Activated CD8-positive, alpha-beta memory T cell treated with anti-CD3 and anti-CD28 coated beads, Interleukin-2, amount 10 ng/mL, durations not matched to agents 7 days and 5 days (primary cell): ENCODE measurements around the gene PRR7. TPM values are rescaled to one million over a fixed set of nuclear protein-coding genes. Genes with fewer than 3 reads are reported as not detected.

ENCODE experiments used
- ATAC-seq: fragments of 150-1000 bp; cut with Tn5 transposase; one replicate; pipeline ENCODE4 v1.10.0; 2021; ENCODE audit warnings: moderate library complexity
- CTCF ChIA-PET: fragments of 350-600 bp; sonication (Branson Sonifier 250); formaldehyde crosslinking; loops from one replicate; lab custom pipeline; 2021; ENCODE audit warnings: antibody characterized with exemption; lab: Charles Lee
- DNase-seq: peaks from one replicate; pipeline ENCODE4 v3.0.0-alpha.2; 2020
- H3K27ac Mint-ChIP-seq: one replicate; pipeline ENCODE4 v1.8.0; 2021; ENCODE audit warnings: mild to moderate bottlenecking, mixed read lengths
- H3K27me3 Mint-ChIP-seq: one replicate; pipeline ENCODE4 v1.8.0; 2021; ENCODE audit warnings: mixed read lengths
- H3K36me3 Mint-ChIP-seq: one replicate; pipeline ENCODE4 v1.8.0; 2021; ENCODE audit warnings: mild to moderate bottlenecking, mixed read lengths
- H3K4me1 Mint-ChIP-seq: one replicate; pipeline ENCODE4 v1.8.0; 2021; ENCODE audit warnings: mixed read lengths
- H3K4me3 Mint-ChIP-seq: one replicate; pipeline ENCODE4 v1.8.0; 2021; ENCODE audit warnings: mild to moderate bottlenecking, moderate library complexity, mixed read lengths
- H3K9me3 Mint-ChIP-seq: one replicate; pipeline ENCODE4 v1.8.0; 2022; ENCODE audit warnings: low read depth, mixed read lengths
- total RNA-seq, 2 experiments: library from RNA; stranded (reverse); gene quantifications; one replicate each; pipeline ENCODE4 v1.2.3, GENCODE V29; 2021

Gene PRR7
- total RNA-seq, 2 experiments from 2014 or later = 3.1 to 5.3 TPM

GRCh38 chr5:177500685-177501522, 54.3 kb downstream of the PRR7 start:
- ATAC-seq (peak; percentile 24), DNase-seq (peak; percentile 88)
- Mint-ChIP-seq H3K4me1 (peaks cover 17% of the 10 kb centered on the region), H3K36me3 (no peaks in the 10 kb centered on the region), H3K9me3 (no peaks in the 10 kb centered on the region), H3K4me3 (no peak overlapping the region), H3K27me3 (peaks cover 21% of the 10 kb centered on the region), H3K27ac (no peak overlapping the region)
- CTCF ChIA-PET = interaction anchor here (0.6 to 19.2 kb wide), 36 partner anchors 8 to 429 kb away, joined by 3 to 193 read pairs (median 5); partner anchors contain the start of genes DBN1, DDX41, DOK3 and FAM193B

DNA sequence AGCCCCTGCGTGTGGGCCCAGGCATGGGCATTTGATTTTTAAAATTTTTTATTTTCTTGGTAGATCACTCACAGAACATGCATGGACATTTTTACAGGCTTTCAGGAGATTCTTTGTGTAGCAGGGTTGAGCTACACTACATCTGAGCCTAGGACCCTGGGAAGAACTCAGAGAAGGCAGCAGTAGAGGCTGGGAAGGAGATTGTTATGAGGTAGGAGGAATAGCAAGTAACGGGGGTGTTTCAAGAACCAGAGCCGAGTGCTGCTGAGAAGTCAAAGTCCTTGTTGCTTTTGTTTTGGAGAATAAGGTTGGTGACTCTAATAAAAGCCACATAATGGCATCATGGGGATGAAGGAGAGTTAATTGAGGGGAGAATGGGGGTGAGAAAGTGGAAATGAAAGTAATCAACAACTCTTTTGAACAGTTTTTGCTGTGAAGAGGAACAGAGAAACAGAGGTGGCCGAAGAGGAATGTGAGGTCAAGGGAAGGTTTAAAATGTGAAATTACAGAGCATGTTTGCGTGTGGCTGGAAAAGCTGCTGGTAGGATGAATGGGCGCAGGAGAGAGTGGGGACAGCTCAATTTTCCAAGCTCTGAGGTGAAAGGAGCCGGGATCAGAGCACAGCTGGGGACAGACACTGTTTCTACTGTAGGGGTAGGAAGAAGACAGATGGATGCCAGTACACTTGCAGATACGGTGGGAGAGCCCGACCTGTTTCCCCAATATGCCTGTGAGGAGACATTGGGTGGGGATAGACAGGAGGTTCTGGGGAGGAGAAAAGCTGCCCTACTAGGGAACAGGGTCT, 55.5 kb downstream of the PRR7 start:
- peaks cover 14% of the 10 kb centered on the region for H3K4me1 Mint-ChIP-seq
- H3K9me3 Mint-ChIP-seq = no peaks in the 10 kb centered on the region
- H3K4me3 Mint-ChIP-seq = no peak overlapping the region
- ATAC-seq (no peak), DNase-seq (no peak)
- no peak overlapping the region for H3K27ac Mint-ChIP-seq
- no peaks in the 10 kb centered on the region for H3K36me3 Mint-ChIP-seq
- peaks cover 21% of the 10 kb centered on the region for H3K27me3 Mint-ChIP-seq
- CTCF ChIA-PET = interaction anchor here (0.7 to 19.2 kb wide), 31 partner anchors 8 to 430 kb away, joined by 3 to 193 read pairs (median 7); partner anchors contain the start of genes DBN1, DDX41, DOK3 and FAM193B

- Mint-ChIP-seq H3K4me3 (no peak overlapping the region), H3K9me3 (no peaks in the 10 kb centered on the region), H3K27ac (no peak overlapping the region), H3K4me1 (peaks cover 12% of the 10 kb centered on the region), H3K27me3 (peaks cover 21% of the 10 kb centered on the region), H3K36me3 (no peaks in the 10 kb centered on the region)
- CTCF ChIA-PET = interaction anchor here (0.9 to 19.2 kb wide), 12 partner anchors 7 to 389 kb away, joined by 3 to 193 read pairs (median 14); partner anchors contain the start of genes DBN1, DDX41 and DOK3
- ATAC-seq (no peak), DNase-seq (no peak)
Observed at GRCh38 chr5:177502886-177503285, 56.3 kb downstream of the PRR7 start.

DNA sequence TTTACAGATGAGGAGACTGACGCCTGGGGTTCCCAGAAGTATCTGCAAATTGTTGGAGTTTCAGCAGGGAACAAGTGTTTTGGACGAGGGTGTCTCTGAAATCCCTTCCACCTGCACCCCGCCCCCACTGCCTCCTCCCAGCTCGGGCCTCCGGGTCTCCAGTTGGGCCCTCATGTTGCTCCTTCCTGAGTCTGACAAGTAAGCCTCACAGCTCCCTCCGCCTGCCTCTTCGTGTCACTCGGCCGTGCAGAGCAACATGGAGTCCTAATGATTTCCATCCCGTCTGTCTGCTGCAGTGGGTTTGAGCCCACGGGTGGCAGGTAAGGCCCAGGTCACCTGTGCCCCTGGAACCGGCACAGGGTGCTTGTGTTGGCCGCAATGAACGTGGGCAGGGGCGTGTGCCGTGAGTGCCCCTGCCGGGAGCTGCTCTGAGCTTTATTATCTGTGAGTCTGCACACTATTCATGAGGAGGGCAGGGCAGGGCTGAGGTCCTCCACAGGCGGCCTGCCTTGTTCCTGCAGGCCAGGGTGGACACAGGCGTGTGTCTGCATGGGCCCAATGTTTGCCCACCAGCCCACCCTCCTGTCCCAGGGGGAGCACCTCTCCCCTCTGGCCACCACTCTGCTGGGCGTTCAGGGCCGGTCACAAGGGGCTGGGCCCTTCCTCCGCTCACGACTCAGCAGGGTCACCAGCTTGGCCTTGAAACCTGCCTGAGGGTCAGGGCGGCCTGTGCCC, 56.9 kb downstream of the PRR7 start:
- Mint-ChIP-seq H3K9me3 (no peaks in the 10 kb centered on the region), H3K4me1 (peaks cover 7% of the 10 kb centered on the region), H3K27me3 (peaks cover 16% of the 10 kb centered on the region), H3K27ac (no peak overlapping the region), H3K36me3 (no peaks in the 10 kb centered on the region), H3K4me3 (no peak overlapping the region)
- DNase-seq (no peak), ATAC-seq (no peak)
- CTCF ChIA-PET = interaction anchor here (0.9 to 19.2 kb wide), 6 partner anchors 10 to 113 kb away, joined by 3 to 193 read pairs (median 46); partner anchors contain the start of gene DBN1

DNA sequence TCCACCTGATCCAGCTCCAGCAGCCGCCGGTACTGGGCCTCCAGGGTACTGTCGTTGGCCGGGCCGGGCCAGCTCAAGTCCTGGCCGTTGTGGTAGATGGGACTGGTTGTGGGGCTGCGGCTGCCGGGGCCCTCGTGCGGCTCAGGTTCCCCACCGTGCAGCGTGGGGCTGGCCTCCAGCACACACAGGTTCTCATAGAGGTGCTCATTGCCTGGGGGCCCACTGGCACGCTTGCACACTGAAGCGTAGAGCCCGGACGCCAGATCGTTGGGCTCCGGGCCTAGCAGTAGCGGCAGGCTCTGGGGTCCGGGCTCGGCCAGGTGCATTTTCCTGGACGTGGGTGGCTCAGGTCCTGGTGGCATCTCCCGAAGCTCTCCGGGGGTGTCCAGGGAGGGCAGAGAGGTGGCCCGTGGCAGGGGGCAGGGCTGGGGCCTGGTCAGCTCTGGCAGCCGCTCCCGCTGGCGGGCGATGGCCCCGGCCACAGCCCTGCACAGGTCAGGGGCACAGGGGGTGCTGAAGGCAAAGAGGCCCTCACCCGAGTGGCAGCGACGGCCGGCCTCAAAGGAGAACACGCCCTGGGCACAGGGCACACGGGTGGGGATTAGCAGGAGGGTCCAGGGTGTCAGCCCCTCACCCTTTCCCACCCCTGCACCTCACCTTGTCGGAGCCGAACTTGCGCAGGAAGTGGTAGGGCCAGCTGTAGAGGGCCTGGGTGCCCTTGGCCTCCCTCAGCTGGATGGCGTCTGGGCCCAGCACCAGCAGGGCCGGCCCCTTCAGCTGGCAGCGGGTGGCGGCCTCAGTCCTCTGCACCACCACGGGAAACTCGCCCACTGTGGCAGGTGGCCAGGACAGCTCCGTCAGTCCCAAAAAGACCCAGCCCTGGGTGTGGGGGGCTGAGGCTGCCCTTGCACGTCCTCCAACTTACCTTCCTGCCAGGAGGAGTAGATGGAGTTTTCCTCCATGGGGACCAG, 57.8 kb downstream of the PRR7 start:
- CTCF ChIA-PET = interaction anchor here (0.9 to 19.2 kb wide), 8 partner anchors 11 to 114 kb away, joined by 3 to 193 read pairs (median 8); partner anchors contain the start of gene DBN1
- H3K27me3 Mint-ChIP-seq = peaks cover 10% of the 10 kb centered on the region
- H3K36me3 Mint-ChIP-seq = no peaks in the 10 kb centered on the region
- DNase-seq (no peak), ATAC-seq (no peak)
- no peak overlapping the region for H3K27ac Mint-ChIP-seq
- H3K4me3 Mint-ChIP-seq = no peak overlapping the region
- H3K4me1 Mint-ChIP-seq = peaks cover 3% of the 10 kb centered on the region
- H3K9me3 Mint-ChIP-seq = no peaks in the 10 kb centered on the region

- Mint-ChIP-seq H3K4me3 (no peak overlapping the region), H3K27me3 (peaks cover 3% of the 10 kb centered on the region), H3K9me3 (no peaks in the 10 kb centered on the region), H3K27ac (no peak overlapping the region), H3K36me3 (peaks cover 2% of the 10 kb centered on the region), H3K4me1 (peaks cover 5% of the 10 kb centered on the region)
- DNase-seq (no peak), ATAC-seq (no peak)
- CTCF ChIA-PET = interaction anchor here (1.2 to 19.2 kb wide), 4 partner anchors 11 to 115 kb away, joined by 3 to 193 read pairs (median 8); no protein-coding TSS in a partner anchor
Observed at GRCh38 chr5:177505075-177505474, 58.5 kb downstream of the PRR7 start.

Other genes with a start within 250 kb of the PRR7 start
- 10 to 100 TPM; 40.5 to 50.8 TPM for gene RAB24, start 143.1 kb upstream of the PRR7 start, total RNA-seq
- gene PRELID1, start 143.0 kb upstream of the PRR7 start, total RNA-seq = 100 to 1,000 TPM; 173 to 228 TPM
- 100 to 1,000 TPM in 1 of 2 experiments, 10 to 100 TPM in 1; 60.2 to 117 TPM for gene MXD3, start 134.9 kb upstream of the PRR7 start, total RNA-seq
- 100 to 1,000 TPM; 133 to 140 TPM for gene LMAN2, start 95.1 kb upstream of the PRR7 start, total RNA-seq
- 10 to 100 TPM; 52.3 to 93.0 TPM for gene RGS14, start 88.9 kb upstream of the PRR7 start, total RNA-seq
- gene SLC34A1, start 62.4 kb upstream of the PRR7 start, total RNA-seq = under 1 TPM; 0.19 to 0.85 TPM
- gene PFN3, start 46.2 kb upstream of the PRR7 start, total RNA-seq = not detected
- gene F12, start 37.2 kb upstream of the PRR7 start, total RNA-seq = 1 to 10 TPM; 1.3 to 2.2 TPM
- 100 to 1,000 TPM; 112 to 159 TPM for gene GRK6, start 20.1 kb upstream of the PRR7 start, total RNA-seq
- gene DBN1, start 26.8 kb downstream of the PRR7 start, total RNA-seq = 100 to 1,000 TPM in 1 of 2 experiments, 10 to 100 TPM in 1; 81.5 to 128 TPM
- 10 to 100 TPM; 72.9 to 81.2 TPM for gene PDLIM7, start 50.8 kb downstream of the PRR7 start, total RNA-seq
- gene DOK3, start 63.0 kb downstream of the PRR7 start, total RNA-seq = 1 to 10 TPM; 3.3 to 5.7 TPM
- gene DDX41, start 70.1 kb downstream of the PRR7 start, total RNA-seq = 100 to 1,000 TPM; 126 to 130 TPM
- 100 to 1,000 TPM in 1 of 2 experiments, 10 to 100 TPM in 1; 77.5 to 116 TPM for gene FAM193B, start 107.7 kb downstream of the PRR7 start, total RNA-seq
- 100 to 1,000 TPM in 1 of 2 experiments, 10 to 100 TPM in 1; 99.9 to 111 TPM for gene TMED9, start 145.4 kb downstream of the PRR7 start, total RNA-seq
- gene B4GALT7, start 153.3 kb downstream of the PRR7 start, total RNA-seq = 10 to 100 TPM; 16.8 to 17.2 TPM